Left lung (tissue), 10 donors: Measurements from ENCODE around the gene PCNX2. TPM values are rescaled to one million over a fixed set of nuclear protein-coding genes. Genes with fewer than 3 reads are reported as not detected.

Experiments used
- ATAC-seq: fragments of 200-7000 bp; cut with Tn5 transposase; one replicate; pipeline ENCODE4 v1.9.1; 2020; ENCODE audit warnings: moderate library complexity
- DNase-seq, 4 donors: peaks; one replicate each; pipeline ENCODE4 v3.0.0-alpha.2; 2013 to 2020
- H3K27ac ChIP-seq, 2 donors: fragments of 200-600 bp; sonication (generic) in 1 of 2; one replicate each; pipeline versions ENCODE4 v1.5.0 to v1.8.0; 2020 to 2021
- H3K27me3 ChIP-seq, 2 donors: fragments of 200-600 bp; sonication (generic) in 1 of 2; one replicate each; pipeline versions ENCODE4 v1.5.0 to v1.8.0; 2020 to 2021
- H3K36me3 ChIP-seq, 2 donors: fragments of 200-600 bp; sonication (generic) in 1 of 2; one replicate each; pipeline versions ENCODE4 v1.5.0 to v1.8.0; 2020 to 2021
- H3K4me1 ChIP-seq, 2 donors: fragments of 200-600 bp; one replicate each; pipeline ENCODE4 v1.8.0; 2021
- H3K4me3 ChIP-seq, 2 donors: fragments of 200-600 bp; sonication (generic) in 1 of 2; one replicate each; pipeline versions ENCODE4 v1.5.0 to v1.8.0; 2020 to 2021; ENCODE audit warnings: mild to moderate bottlenecking in 1 of 2
- H3K9me3 ChIP-seq, 2 donors: fragments of 200-600 bp; sonication (generic) in 1 of 2; one replicate each; pipeline versions ENCODE4 v1.5.0 to v1.8.0; 2020 to 2021
- intact Hi-C, 2 donors: fragments of 100-400 bp; cut with DNase I; formaldehyde crosslinking; loops; one replicate each; pipeline versions ENCODE4 v1.11.2 to v1.14.2; 2022
- polyA plus RNA-seq, 6 donors: library from polyadenylated mRNA; unstranded; fragments of 120-200 nt; gene quantifications; one replicate each; pipeline ENCODE4 v1.2.1, GENCODE V29; 2013; ENCODE audit not compliant: insufficient read length in 6 of 6
- total RNA-seq, 2 donors: library from RNA; stranded (reverse); fragmentation: NEBNext Ultra II Directional; extraction: Animal tissue kit (Norgen Biotek cat#: 25700); gene quantifications; one replicate each; pipeline ENCODE4 v1.2.1, GENCODE V29; 2021
- TF ChIP-seq, protein P1 (sequence below), 2 donors: fragments of 200-600 bp; sonication (generic) in 1 of 2; IDR thresholded peaks; one replicate each; pipeline versions ENCODE4 v1.5.0 to v1.8.0; 2021; ENCODE audit warnings: antibody characterized with exemption in 2 of 2
- donor health status: DM: no; HTN: yes; CAD: no.
- donor health status: DM: no; HTN: no; CAD: no.

Gene PCNX2
- total and polyA plus RNA-seq, 8 donors: 9.2 to 14.7 (median 11.3) TPM

DNA sequence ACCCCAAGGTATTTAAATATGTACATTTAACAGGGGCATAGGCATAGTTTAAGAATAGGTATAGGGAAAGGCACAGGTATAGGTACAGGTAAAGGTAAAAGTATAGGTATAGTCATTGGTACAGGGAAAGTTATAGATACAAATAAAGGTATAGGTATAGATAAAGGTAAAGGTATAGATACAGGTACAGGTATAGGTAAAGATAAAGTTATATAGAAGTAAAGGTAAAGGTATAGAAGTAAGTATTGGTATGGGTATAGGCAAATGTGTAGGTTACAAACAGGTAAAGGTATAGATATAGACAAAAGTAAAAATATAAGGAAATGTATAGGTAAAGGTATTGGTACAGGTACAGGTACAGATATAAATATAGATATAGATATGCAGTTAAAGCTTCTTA, 137.2 kb downstream of the PCNX2 start:
- H3K4me3 ChIP-seq: no peak overlapping the region
- H3K27ac ChIP-seq: no peak overlapping the region
- TF ChIP-seq, protein P1, sequence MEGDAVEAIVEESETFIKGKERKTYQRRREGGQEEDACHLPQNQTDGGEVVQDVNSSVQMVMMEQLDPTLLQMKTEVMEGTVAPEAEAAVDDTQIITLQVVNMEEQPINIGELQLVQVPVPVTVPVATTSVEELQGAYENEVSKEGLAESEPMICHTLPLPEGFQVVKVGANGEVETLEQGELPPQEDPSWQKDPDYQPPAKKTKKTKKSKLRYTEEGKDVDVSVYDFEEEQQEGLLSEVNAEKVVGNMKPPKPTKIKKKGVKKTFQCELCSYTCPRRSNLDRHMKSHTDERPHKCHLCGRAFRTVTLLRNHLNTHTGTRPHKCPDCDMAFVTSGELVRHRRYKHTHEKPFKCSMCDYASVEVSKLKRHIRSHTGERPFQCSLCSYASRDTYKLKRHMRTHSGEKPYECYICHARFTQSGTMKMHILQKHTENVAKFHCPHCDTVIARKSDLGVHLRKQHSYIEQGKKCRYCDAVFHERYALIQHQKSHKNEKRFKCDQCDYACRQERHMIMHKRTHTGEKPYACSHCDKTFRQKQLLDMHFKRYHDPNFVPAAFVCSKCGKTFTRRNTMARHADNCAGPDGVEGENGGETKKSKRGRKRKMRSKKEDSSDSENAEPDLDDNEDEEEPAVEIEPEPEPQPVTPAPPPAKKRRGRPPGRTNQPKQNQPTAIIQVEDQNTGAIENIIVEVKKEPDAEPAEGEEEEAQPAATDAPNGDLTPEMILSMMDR (IDR thresholded peaks at IDR 0.05): no peak
- intact Hi-C loops: no loop called here
- no peaks in the 10 kb centered on the region for H3K9me3 ChIP-seq
- H3K27me3 ChIP-seq: no peaks in the 10 kb centered on the region
- ATAC-seq (no peak), DNase-seq (no peak)
- H3K36me3 ChIP-seq: no peaks in the 10 kb centered on the region
- no peaks in the 10 kb centered on the region for H3K4me1 ChIP-seq

DNA sequence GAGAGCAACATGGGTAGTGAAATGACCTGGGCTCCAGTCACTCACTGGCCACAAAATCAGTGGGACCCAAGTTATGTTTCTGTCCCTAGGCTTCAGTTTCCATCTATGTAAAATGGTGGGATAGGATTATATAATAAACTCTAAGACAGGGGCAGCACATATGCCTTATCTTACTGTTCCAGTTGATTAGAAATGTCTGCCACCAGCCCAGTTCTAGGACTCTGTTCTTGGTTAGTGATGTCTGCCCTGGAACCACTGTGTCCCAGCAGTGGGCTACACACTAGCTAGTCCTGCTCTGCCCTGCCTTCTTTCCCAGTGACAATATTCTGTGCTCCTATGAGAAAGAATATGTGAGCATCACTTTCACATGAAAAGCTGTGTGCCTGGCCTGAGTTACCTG, 138.3 kb downstream of the PCNX2 start:
- Histone ChIP-seq H3K4me1 (no peaks in the 10 kb centered on the region), H3K4me3 (no peak overlapping the region), H3K36me3 (no peaks in the 10 kb centered on the region), H3K27ac (no peak overlapping the region), H3K9me3 (no peaks in the 10 kb centered on the region), H3K27me3 (no peaks in the 10 kb centered on the region)
- ATAC-seq (no peak), DNase-seq (no peak)
- TF ChIP-seq, protein P1 (IDR thresholded peaks at IDR 0.05): no peak
- intact Hi-C loops: no loop called here

- Histone ChIP-seq H3K36me3 (no peaks in the 10 kb centered on the region), H3K4me1 (no peaks in the 10 kb centered on the region), H3K9me3 (no peaks in the 10 kb centered on the region), H3K27ac (no peak overlapping the region), H3K27me3 (no peaks in the 10 kb centered on the region), H3K4me3 (no peak overlapping the region)
- DNase-seq (no peak), ATAC-seq (no peak)
- TF ChIP-seq, protein P1 (IDR thresholded peaks at IDR 0.05): no peak
- intact Hi-C loops: no loop called here
These were observed 143.7 kb downstream of the PCNX2 start for GRCh38 chr1:233151861-233152260.

- DNase-seq: no peak
- Histone ChIP-seq H3K4me3 (no peak overlapping the region), H3K36me3 (no peaks in the 10 kb centered on the region), H3K27ac (no peak overlapping the region), H3K27me3 (no peaks in the 10 kb centered on the region), H3K4me1 (no peaks in the 10 kb centered on the region), H3K9me3 (no peaks in the 10 kb centered on the region)
- TF ChIP-seq, protein P1 (IDR thresholded peaks at IDR 0.05): no peak
- ATAC-seq: no peak
- intact Hi-C loops: no loop called here
These were observed 151.1 kb downstream of the PCNX2 start for GRCh38 chr1:233144434-233144833.

GRCh38 chr1:233143241-233143640, 152.3 kb downstream of the PCNX2 start:
- Histone ChIP-seq H3K27me3 (no peaks in the 10 kb centered on the region), H3K9me3 (no peaks in the 10 kb centered on the region), H3K27ac (no peak overlapping the region), H3K4me3 (no peak overlapping the region), H3K4me1 (no peaks in the 10 kb centered on the region), H3K36me3 (no peaks in the 10 kb centered on the region)
- DNase-seq (no peak), ATAC-seq (no peak)
- TF ChIP-seq, protein P1 (IDR thresholded peaks at IDR 0.05): no peak
- intact Hi-C loops: no loop called here
